ENCODE measurements around the gene DCTD. TPM values are rescaled to one million over a fixed set of nuclear protein-coding genes. Genes with fewer than 3 reads are reported as not detected.

DCTD gene
- total and polyA plus RNA-seq, 2 experiments from 2014 or later: 39.3 to 40.3 TPM

DNA sequence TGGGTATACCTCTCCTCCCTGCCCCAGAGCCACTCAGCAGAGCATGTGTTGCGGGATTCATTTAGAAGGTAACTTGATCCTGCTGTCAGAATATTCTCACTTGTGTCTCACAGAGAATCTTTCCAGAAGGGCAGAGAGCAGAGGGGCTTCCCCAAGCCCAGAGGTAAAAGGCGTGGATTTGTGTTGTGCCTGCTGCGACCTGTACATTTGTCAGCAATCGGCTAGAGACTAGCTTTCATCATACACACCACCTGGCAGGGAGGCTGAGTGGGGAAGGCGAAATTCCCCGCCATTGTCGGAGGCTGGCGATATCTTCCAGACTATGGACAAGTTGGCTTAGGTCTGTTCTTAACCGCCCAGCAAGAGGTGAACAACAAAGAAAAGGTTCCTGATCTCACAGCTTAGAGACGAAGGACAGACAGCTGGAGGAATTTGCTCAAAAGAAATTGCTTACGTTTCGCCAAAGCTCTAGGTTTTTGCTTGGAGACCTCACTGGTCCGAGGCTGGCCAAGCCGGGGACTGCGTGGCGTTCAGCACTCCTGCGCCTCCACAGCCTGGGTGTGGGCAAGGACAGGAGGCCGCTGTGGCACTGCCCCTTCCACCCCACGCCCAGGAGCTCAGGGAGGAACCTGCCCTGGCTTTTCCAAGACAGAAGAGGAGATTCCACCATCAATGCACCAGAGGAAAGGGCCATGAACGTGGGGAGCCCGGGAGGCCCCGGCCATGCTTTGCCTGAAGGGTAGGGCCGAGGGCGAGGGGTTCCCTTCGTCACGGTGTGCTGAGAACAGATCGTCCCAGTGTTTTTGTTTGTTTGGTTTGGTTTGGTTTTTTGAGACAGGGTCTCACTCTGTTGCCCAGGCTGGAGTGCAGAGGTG, 69.4 kb downstream of the DCTD start:
- no peak overlapping the region for H3K4me2 ChIP-seq
- no peaks in the 10 kb centered on the region for H3F3A ChIP-seq (replicated peaks; ENCODE audit: low read depth)
- no peaks in the 10 kb centered on the region for H3K9me2 ChIP-seq (ENCODE audit: insufficient read depth)
- H2AFZ ChIP-seq: peak overlapping the region; percentile 85
- H3K36me3 ChIP-seq (ENCODE audit: insufficient read depth): no peaks in the 10 kb centered on the region
- H4K20me1 ChIP-seq (replicated peaks; ENCODE audit: insufficient read depth): no peaks in the 10 kb centered on the region
- Mint-ChIP-seq H3K9me3 (peaks cover 4% of the 10 kb centered on the region), H3K4me3 (no peak overlapping the region), H3K27ac (no peak overlapping the region; the same call in 1 of the 2 replicates), H3K36me3 (ENCODE audit: low read depth) (peaks cover 3% of the 10 kb centered on the region; the same call in 2 of the 3 replicates), H3K27me3 (ENCODE audit: insufficient read depth, low read depth, poor library complexity) (peaks cover 4% of the 10 kb centered on the region), H3K4me1 (peaks cover 19% of the 10 kb centered on the region)
- no peaks in the 10 kb centered on the region for H3K79me2 ChIP-seq (replicated peaks; ENCODE audit: insufficient read depth)
- TF ChIP-seq, protein P1, sequence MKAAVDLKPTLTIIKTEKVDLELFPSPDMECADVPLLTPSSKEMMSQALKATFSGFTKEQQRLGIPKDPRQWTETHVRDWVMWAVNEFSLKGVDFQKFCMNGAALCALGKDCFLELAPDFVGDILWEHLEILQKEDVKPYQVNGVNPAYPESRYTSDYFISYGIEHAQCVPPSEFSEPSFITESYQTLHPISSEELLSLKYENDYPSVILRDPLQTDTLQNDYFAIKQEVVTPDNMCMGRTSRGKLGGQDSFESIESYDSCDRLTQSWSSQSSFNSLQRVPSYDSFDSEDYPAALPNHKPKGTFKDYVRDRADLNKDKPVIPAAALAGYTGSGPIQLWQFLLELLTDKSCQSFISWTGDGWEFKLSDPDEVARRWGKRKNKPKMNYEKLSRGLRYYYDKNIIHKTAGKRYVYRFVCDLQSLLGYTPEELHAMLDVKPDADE (IDR thresholded peaks at IDR 0.05): no peak
- TF ChIP-seq STAT1 (IDR thresholded peaks at IDR 0.05; ENCODE audit: unreplicated experiment) (no peak), EZH2 (IDR thresholded peaks at IDR 0.05; ENCODE audit: low read depth, unreplicated experiment) (no peak), ZNF114 (CRISPR knock-in tag; IDR thresholded peaks at IDR 0.05) (no peak), JUNB (IDR thresholded peaks at IDR 0.05; ENCODE audit: unreplicated experiment) (no peak), ZNF331 (CRISPR knock-in tag; IDR thresholded peaks at IDR 0.05; ENCODE audit: low read depth) (no peak)
- no peak for DNase-seq (ENCODE audit: low spot score)
- H3K4me1 ChIP-seq (ENCODE audit: insufficient read depth): peaks cover 4% of the 10 kb centered on the region; the same call in 1 of the 2 replicates
- no peak overlapping the region for H3K4me3 ChIP-seq
- no peaks in the 10 kb centered on the region for H3K27me3 ChIP-seq (ENCODE audit: insufficient read depth)
- ATAC-seq: 0 out of 3 replicates have a peak, but pooled peaks have one; percentile 28
- no peak overlapping the region for H3K27ac ChIP-seq (ENCODE audit: low read depth)

DNA sequence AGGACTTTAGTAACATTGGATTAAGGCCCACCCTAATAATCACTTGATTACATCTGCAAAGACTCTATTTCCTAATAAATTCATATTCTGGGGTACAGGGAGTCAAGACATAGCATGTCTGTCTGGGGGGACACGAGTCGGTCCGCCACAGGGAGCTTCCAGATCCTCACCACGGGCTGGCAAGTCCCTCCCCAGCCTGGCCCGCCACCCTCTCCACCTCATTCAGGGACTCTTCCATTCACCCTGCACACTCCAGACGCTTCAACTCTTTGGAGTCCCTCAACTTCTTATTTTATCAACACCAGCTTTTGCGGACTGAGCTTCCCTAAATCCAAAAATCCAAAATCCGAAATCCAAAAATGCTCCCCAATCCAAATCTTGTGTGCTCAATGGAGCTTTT, 71.2 kb downstream of the DCTD start:
- Histone ChIP-seq H3K4me1 (ENCODE audit: insufficient read depth) (peaks cover 4% of the 10 kb centered on the region; the same call in 1 of the 2 replicates), H3K27ac (ENCODE audit: low read depth) (no peak overlapping the region), H3K4me3 (no peak overlapping the region), H3F3A (replicated peaks; ENCODE audit: low read depth) (no peaks in the 10 kb centered on the region), H3K4me2 (no peak overlapping the region), H4K20me1 (replicated peaks; ENCODE audit: insufficient read depth) (no peaks in the 10 kb centered on the region), H3K79me2 (replicated peaks; ENCODE audit: insufficient read depth) (no peaks in the 10 kb centered on the region), H2AFZ (0 out of 2 replicates have a peak overlapping the region, but pooled peaks have one; percentile 38), H3K36me3 (ENCODE audit: insufficient read depth) (no peaks in the 10 kb centered on the region), H3K9me2 (ENCODE audit: insufficient read depth) (no peaks in the 10 kb centered on the region), H3K27me3 (ENCODE audit: insufficient read depth) (no peaks in the 10 kb centered on the region)
- peaks cover 4% of the 10 kb centered on the region for H3K27me3 Mint-ChIP-seq (ENCODE audit: insufficient read depth, low read depth, poor library complexity)
- DNase-seq (ENCODE audit: low spot score): no peak
- H3K36me3 Mint-ChIP-seq (ENCODE audit: low read depth): no peaks in the 10 kb centered on the region; the same call in 2 of the 3 replicates
- H3K9me3 Mint-ChIP-seq: no peaks in the 10 kb centered on the region
- no peak overlapping the region for H3K4me3 Mint-ChIP-seq
- ATAC-seq: no peak
- H3K27ac Mint-ChIP-seq: no peak overlapping the region
- H3K4me1 Mint-ChIP-seq: peaks cover 19% of the 10 kb centered on the region
- TF ChIP-seq ZNF114 (CRISPR knock-in tag; IDR thresholded peaks at IDR 0.05) (no peak), EZH2 (IDR thresholded peaks at IDR 0.05; ENCODE audit: low read depth, unreplicated experiment) (no peak), STAT1 (IDR thresholded peaks at IDR 0.05; ENCODE audit: unreplicated experiment) (no peak), ZNF331 (CRISPR knock-in tag; IDR thresholded peaks at IDR 0.05; ENCODE audit: low read depth) (no peak), CREB1 (CRISPR knock-in tag; IDR thresholded peaks at IDR 0.05; ENCODE audit: low read depth) (no peak), JUNB (IDR thresholded peaks at IDR 0.05; ENCODE audit: unreplicated experiment) (no peak), EZH2phosphoT487 (IDR thresholded peaks at IDR 0.05; ENCODE audit: unreplicated experiment) (no peak), POLR2AphosphoS5 (IDR thresholded peaks at IDR 0.05; ENCODE audit: low read depth) (no peak)
- TF ChIP-seq, protein P2, sequence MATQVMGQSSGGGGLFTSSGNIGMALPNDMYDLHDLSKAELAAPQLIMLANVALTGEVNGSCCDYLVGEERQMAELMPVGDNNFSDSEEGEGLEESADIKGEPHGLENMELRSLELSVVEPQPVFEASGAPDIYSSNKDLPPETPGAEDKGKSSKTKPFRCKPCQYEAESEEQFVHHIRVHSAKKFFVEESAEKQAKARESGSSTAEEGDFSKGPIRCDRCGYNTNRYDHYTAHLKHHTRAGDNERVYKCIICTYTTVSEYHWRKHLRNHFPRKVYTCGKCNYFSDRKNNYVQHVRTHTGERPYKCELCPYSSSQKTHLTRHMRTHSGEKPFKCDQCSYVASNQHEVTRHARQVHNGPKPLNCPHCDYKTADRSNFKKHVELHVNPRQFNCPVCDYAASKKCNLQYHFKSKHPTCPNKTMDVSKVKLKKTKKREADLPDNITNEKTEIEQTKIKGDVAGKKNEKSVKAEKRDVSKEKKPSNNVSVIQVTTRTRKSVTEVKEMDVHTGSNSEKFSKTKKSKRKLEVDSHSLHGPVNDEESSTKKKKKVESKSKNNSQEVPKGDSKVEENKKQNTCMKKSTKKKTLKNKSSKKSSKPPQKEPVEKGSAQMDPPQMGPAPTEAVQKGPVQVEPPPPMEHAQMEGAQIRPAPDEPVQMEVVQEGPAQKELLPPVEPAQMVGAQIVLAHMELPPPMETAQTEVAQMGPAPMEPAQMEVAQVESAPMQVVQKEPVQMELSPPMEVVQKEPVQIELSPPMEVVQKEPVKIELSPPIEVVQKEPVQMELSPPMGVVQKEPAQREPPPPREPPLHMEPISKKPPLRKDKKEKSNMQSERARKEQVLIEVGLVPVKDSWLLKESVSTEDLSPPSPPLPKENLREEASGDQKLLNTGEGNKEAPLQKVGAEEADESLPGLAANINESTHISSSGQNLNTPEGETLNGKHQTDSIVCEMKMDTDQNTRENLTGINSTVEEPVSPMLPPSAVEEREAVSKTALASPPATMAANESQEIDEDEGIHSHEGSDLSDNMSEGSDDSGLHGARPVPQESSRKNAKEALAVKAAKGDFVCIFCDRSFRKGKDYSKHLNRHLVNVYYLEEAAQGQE (IDR thresholded peaks at IDR 0.05; ENCODE audit: unreplicated experiment): no peak
- TF ChIP-seq, protein P1 (IDR thresholded peaks at IDR 0.05): no peak
- TF ChIP-seq, protein P3, sequence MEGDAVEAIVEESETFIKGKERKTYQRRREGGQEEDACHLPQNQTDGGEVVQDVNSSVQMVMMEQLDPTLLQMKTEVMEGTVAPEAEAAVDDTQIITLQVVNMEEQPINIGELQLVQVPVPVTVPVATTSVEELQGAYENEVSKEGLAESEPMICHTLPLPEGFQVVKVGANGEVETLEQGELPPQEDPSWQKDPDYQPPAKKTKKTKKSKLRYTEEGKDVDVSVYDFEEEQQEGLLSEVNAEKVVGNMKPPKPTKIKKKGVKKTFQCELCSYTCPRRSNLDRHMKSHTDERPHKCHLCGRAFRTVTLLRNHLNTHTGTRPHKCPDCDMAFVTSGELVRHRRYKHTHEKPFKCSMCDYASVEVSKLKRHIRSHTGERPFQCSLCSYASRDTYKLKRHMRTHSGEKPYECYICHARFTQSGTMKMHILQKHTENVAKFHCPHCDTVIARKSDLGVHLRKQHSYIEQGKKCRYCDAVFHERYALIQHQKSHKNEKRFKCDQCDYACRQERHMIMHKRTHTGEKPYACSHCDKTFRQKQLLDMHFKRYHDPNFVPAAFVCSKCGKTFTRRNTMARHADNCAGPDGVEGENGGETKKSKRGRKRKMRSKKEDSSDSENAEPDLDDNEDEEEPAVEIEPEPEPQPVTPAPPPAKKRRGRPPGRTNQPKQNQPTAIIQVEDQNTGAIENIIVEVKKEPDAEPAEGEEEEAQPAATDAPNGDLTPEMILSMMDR (conservative IDR thresholded peaks at IDR 0.05; ENCODE audit: low read depth in 2 of 2): no peak
